KOPT-K1 (cell line): ENCODE measurements around the gene RSBN1L.

Experiments used
- H3K27ac ChIP-seq: fragments of 200-600 bp; sonication (generic); 2 replicates; pipeline ENCODE4 v1.5.1; 2016; ENCODE audit warnings: antibody characterized with exemption, mild to moderate bottlenecking, low read depth, low read length; ENCODE audit not compliant: poor library complexity, severe bottlenecking
- H3K36me3 ChIP-seq: fragments of 200-600 bp; sonication (generic); 2 replicates; pipeline ENCODE4 v1.5.1; 2017; ENCODE audit warnings: antibody characterized with exemption, mild to moderate bottlenecking, low read length, moderate library complexity; ENCODE audit not compliant: insufficient read depth
- H3K9me3 ChIP-seq: fragments of 200-600 bp; sonication (generic); 2 replicates; pipeline ENCODE4 v1.5.1; 2017; ENCODE audit warnings: antibody characterized with exemption, low read length, mild to moderate bottlenecking; ENCODE audit not compliant: insufficient read depth, poor library complexity, severe bottlenecking

The RSBN1L gene

DNA sequence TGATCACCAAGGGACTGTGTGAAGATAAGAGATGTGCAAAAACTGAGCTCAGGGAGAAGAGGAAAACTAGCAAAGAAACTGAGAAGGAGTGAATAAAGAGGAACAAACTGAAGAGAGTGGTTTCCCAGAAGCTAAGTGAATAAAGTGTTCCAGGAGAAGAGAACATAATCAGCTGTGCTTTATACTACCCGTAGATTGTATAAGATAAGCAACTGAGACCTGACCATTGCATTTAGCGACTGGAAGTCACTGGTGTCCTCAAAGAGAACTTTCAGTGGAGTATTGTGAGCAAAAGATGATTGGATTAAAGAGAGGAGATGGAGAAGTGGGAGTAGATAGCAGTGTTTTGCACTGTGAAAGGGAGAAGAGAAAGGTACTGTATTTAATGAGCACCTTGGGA, 116.9 kb downstream of the RSBN1L start:
- Histone ChIP-seq H3K36me3 (peaks cover 22% of the 10 kb centered on the region; the same call in 1 of the 2 replicates), H3K27ac (no peak overlapping the region), H3K9me3 (peaks cover 30% of the 10 kb centered on the region)

DNA sequence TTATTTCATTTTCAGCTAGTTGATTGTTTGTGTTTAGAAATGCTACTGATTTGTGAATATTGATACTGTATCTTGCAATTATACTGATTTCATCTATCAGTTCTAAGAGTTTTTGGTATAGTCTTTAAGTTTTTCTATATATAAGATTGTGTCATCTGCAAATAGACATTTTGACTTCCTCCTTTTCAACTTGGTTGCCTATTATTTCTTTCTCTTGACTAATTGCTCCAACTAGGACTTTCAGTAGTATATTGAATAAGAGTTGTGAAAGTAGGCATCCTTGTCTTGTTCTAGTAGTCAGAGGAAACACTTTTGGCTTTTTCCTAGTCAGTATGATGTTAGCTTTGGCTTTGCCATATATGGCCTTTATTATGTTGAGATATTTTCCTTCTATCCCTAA, 122.8 kb downstream of the RSBN1L start:
- Histone ChIP-seq H3K36me3 (peaks cover 45% of the 10 kb centered on the region; the same call in 1 of the 2 replicates), H3K27ac (no peak overlapping the region), H3K9me3 (peaks cover 61% of the 10 kb centered on the region)

DNA sequence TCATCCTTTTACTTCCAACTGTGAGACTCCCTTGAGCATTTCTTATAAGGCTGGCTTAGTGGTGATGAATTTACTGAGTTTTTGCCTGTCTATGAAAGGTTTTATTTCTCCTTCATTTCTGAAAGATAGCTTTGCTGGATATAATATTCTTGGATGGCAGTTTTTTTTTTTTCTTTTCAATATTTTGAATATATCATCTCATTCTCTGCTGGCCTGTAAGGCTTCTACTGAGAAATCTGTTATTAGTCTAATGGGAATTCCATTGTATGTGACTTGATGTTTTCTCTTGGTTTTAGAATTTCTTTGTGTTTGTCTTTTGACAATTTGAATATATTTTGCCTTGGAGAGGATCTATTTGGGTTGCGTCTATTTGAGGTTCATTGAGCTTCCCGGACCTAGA, 124.7 kb downstream of the RSBN1L start:
- Histone ChIP-seq H3K27ac (no peak overlapping the region), H3K9me3 (peaks cover 61% of the 10 kb centered on the region), H3K36me3 (peaks cover 45% of the 10 kb centered on the region; the same call in 1 of the 2 replicates)

DNA sequence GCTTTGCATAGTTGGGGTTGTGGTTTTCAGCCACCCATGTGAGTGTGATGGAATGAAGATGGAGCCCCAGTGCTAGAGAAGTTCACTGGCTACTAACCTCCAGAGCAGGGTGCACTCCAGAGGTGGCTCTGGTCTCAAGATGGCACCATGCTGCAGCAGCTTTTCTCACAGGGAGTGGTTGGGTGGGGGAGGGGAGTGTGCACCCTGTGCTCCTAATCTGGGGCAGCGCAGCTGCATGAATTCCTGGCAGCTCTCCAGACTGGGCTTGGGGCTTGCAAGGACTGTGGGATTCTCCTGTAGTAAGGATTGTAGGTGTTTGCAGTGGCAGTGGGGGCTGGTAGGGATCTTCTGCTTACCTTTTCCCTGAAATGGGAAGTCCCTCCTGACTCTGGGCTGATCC, 126.0 kb downstream of the RSBN1L start:
- Histone ChIP-seq H3K36me3 (peaks cover 32% of the 10 kb centered on the region; the same call in 1 of the 2 replicates), H3K9me3 (peaks cover 53% of the 10 kb centered on the region), H3K27ac (no peak overlapping the region)

DNA sequence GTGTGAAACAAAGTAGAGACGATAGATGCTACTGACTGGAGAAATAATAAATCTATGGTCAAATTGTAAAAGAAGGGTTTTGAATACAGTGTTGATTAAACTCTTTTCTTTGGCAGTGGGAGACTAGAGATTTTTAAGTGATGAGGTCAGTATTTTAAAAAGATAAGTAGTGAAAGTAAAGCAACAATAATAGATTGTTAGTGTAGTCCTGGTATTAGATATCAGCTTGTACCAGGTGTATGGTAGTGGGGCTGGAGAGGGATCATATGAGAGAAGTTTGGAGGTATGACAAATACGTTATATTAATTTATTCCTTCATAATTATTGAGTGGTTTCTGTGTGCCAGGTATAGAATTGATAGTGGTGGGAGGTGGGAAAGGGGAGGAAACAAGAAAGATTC, 127.5 kb downstream of the RSBN1L start:
- Histone ChIP-seq H3K9me3 (peaks cover 38% of the 10 kb centered on the region), H3K36me3 (peaks cover 23% of the 10 kb centered on the region; the same call in 1 of the 2 replicates), H3K27ac (no peak overlapping the region)

DNA sequence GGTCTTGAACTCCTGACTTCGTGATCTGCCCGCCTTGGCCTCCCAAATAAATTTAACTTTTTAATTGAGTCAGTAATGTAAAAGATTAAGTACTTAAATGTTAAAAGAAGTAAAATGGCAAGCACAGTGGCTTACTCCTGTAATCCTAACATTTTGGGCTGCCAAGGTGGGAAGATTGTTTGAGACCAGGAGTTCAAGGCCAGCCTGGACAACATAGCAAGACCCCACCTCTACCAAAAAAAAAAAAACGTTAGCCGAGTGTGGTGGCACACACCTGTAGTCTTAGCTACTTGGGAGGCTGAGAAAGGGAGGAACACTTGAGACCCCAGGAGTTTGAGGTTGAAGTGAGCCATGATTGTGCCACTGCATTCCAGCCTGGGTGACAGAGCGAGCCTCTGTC, 128.4 kb downstream of the RSBN1L start:
- H3K36me3 ChIP-seq, result peaks cover 23% of the 10 kb centered on the region; the same call in 1 of the 2 replicates
- H3K9me3 ChIP-seq, result peaks cover 30% of the 10 kb centered on the region
- no peak overlapping the region for H3K27ac ChIP-seq

DNA sequence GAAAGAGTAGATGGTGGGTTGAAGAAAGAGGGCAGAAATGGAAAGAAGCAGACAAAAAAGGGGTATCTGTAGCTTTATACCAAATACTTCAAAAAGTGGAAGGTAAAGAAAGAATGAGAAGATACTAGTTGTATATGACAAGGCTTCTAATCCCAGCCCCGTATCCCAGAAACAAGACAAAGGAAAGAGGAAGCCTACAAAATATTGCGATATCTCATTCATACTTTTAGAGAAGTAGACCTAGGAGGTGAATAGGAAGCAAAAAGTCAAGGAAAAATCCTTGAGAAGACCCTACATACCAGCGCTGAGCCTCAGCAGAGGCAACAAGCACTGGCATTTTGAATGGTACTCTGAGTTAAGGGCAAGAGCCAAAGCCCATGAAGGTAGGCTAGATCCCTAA, 128.9 kb downstream of the RSBN1L start:
- H3K27ac ChIP-seq, result no peak overlapping the region
- H3K9me3 ChIP-seq, result peaks cover 25% of the 10 kb centered on the region
- peaks cover 19% of the 10 kb centered on the region; the same call in 1 of the 2 replicates for H3K36me3 ChIP-seq

DNA sequence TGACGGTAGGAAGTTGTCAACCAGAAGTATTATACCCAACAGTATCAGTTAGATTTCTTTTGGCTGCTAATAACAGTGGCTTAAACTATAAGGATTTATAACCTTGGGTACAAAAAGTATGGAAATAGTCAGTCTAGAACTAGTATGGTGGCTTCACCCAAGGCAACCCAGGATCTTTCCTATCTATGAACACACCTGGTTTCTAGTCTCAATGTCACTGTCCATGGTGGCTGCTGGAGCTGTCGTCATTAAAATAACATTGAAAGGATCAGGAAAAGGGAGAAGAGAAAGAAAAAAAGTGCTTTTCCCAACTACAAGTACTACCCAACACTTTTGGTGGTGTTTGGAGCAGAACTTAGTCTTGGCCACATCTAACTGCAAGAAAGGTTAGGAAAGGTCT, 130.0 kb downstream of the RSBN1L start:
- peaks cover 14% of the 10 kb centered on the region for H3K9me3 ChIP-seq
- peaks cover 11% of the 10 kb centered on the region; the same call in 1 of the 2 replicates for H3K36me3 ChIP-seq
- no peak overlapping the region for H3K27ac ChIP-seq

DNA sequence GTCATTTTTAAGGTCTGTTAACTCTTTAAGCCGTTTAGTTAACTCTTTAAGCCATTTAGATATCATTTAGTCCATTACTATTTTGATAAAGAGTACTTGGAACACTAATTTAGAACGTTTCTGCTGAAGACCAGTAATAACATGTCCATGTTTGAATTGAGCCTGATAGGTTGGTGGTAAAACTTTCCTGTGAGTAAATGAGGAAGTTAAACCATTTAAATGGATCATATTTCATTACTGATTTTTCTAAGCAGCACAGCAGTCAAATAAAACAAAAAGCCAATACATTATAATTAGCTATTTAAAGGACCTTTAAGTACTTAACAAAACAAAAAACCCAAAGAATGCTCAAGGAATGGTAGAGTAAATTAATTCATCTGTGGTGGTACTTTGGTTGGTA, 131.7 kb downstream of the RSBN1L start:
- Histone ChIP-seq H3K27ac (no peak overlapping the region), H3K9me3 (no peaks in the 10 kb centered on the region), H3K36me3 (no peaks in the 10 kb centered on the region)

DNA sequence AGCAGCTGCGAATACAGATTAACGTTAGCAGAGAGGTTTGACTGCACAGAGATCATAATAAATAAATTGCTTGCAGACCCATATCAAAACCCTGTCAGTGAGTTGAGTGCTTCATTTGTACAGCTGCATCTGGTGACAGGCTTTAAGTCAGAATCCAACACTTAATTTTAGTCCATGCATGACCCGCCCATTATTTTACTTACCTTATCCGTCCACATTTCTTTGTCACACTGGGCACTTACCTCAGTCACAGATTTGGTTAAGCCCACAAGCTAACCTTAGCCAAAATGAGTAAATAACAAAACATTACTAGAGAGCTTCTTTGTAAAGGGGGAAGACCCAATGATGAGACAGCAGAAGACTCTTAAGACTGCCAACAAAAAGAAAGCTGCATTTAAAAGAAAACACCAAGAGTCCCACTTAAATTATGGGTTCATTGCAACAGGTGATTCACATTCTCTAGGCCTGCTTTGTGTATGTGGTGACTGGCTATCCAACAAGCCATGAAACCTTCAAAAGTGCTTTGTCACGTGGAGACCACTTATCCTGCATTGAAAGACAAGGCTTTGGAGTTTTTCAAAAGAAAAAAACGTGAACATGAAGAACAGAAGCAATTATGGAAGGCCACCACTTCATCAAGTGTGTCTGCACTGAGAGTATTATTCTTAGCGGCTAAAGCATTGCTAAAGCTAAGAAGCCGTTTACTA, 134.5 kb downstream of the RSBN1L start:
- H3K27ac ChIP-seq, result no peak overlapping the region
- no peaks in the 10 kb centered on the region for H3K9me3 ChIP-seq
- H3K36me3 ChIP-seq, result no peaks in the 10 kb centered on the region

DNA sequence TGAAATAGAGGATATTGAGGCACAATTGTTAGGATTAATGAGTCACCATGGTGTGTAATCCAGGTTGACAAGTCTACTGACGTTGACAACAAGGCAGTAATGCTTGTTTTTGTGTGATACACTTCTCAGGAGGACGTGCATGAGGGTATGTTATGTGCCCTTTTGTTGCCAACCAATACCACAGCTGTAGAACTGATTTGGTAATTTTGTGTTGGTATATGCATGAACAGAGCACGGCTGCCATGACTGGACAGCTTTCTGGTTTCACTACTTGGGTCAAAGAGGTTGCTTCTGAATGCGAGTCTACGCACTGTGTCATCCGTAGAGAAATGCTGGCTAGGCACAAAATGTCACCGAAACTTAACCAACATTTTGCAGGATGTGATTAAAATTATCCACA, 135.2 kb downstream of the RSBN1L start:
- no peak overlapping the region for H3K27ac ChIP-seq
- H3K36me3 ChIP-seq, result no peaks in the 10 kb centered on the region
- no peaks in the 10 kb centered on the region for H3K9me3 ChIP-seq

DNA sequence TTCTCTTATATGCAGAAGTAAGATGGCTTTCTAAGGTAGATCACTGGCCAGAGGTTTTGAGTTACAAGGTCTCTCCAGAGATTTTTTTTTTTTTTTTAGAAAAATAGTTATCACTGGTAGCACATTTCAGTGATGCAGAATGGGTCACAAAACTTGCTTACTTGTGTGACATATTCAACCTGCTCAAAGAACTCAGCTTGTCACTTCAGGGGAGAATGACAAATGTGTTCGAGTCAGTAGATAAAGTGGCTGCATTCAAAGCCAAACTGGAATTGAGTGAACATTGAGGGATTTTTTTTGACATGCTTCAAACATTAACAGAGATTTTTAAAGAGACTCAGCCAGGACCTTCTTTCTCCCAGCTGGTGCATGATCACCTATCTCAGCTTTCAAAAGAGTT, 135.7 kb downstream of the RSBN1L start:
- Histone ChIP-seq H3K27ac (no peak overlapping the region), H3K36me3 (no peaks in the 10 kb centered on the region), H3K9me3 (no peaks in the 10 kb centered on the region)
